A673 (cell line): ENCODE results near the gene ARHGEF4. TPM values are rescaled to one million over a fixed set of nuclear protein-coding genes. Genes with fewer than 3 reads are reported as not detected.

ENCODE experiments used
- BruUV-seq: library from RNA; stranded (reverse); fragments of 400-500 nt; replicated peaks from 2 replicates; lab custom pipeline; 2021; lab: Mats Ljungman, UMichigan
- CTCF ChIA-PET: fragments of 300-600 bp; sonication (Branson Sonifier 250); formaldehyde crosslinking; loops from one replicate; lab custom pipeline; 2022; ENCODE audit warnings: antibody characterized with exemption; lab: Charles Lee
- POLR2A ChIA-PET: fragments of 300-600 bp; sonication (Branson Sonifier 250); formaldehyde crosslinking; loops from one replicate; lab custom pipeline; 2022; ENCODE audit warnings: antibody characterized with exemption; ENCODE audit not compliant: low non-redundant PET; lab: Charles Lee
- DNase-seq: peaks from one replicate; pipeline ENCODE4 v3.0.0-alpha.2; 2015; ENCODE audit warnings: low spot score
- H3K27ac ChIP-seq: fragments of 200-600 bp; sonication (generic); 2 replicates; pipeline ENCODE4 v1.5.1; 2016; ENCODE audit warnings: mixed run types, low read depth, mild to moderate bottlenecking, mixed read lengths, antibody characterized with exemption, low read length; ENCODE audit not compliant: poor library complexity, severe bottlenecking
- H3K27me3 ChIP-seq: fragments of 200-600 bp; sonication (generic); replicated peaks from 2 replicates; pipeline ENCODE4 v1.6.1; 2017; ENCODE audit warnings: mixed run types, low read depth, mild to moderate bottlenecking, mixed read lengths, antibody characterized with exemption, low read length; ENCODE audit not compliant: insufficient read depth, poor library complexity
- H3K36me3 ChIP-seq: fragments of 200-600 bp; sonication (generic); 2 replicates; pipeline ENCODE4 v1.6.1; 2016; ENCODE audit warnings: mixed run types, mild to moderate bottlenecking, mixed read lengths, antibody characterized with exemption, low read length; ENCODE audit not compliant: insufficient read depth, poor library complexity, severe bottlenecking
- H3K4me1 ChIP-seq: fragments of 200-600 bp; sonication (generic); 2 replicates; pipeline ENCODE4 v1.6.1; 2017; ENCODE audit warnings: mixed run types, mild to moderate bottlenecking, mixed read lengths, antibody characterized with exemption, low read length; ENCODE audit not compliant: insufficient read depth, poor library complexity, severe bottlenecking
- H3K4me3 ChIP-seq: fragments of 200-600 bp; sonication (generic); 2 replicates; pipeline ENCODE4 v1.5.1; 2016; ENCODE audit warnings: low read depth, mixed run types, mild to moderate bottlenecking, mixed read lengths, low read length; ENCODE audit not compliant: poor library complexity, severe bottlenecking
- H3K9me3 ChIP-seq: fragments of 200-600 bp; sonication (generic); 2 replicates; pipeline ENCODE4 v1.6.1; 2016; ENCODE audit warnings: mixed run types, low read depth, mild to moderate bottlenecking, mixed read lengths, antibody characterized with exemption, low read length; ENCODE audit not compliant: poor library complexity, severe bottlenecking
- EZH2 ChIP-seq: fragments of 200-600 bp; sonication (generic); IDR thresholded peaks from 2 replicates; pipeline ENCODE4 v1.6.1; 2017; ENCODE audit warnings: borderline replicate concordance, low read depth, mild to moderate bottlenecking, mixed read lengths, antibody characterized with exemption, low read length; ENCODE audit not compliant: poor library complexity, severe bottlenecking
- intact Hi-C: fragments of 100-400 bp; cut with micrococcal nuclease; formaldehyde crosslinking; loops from one replicate; pipeline ENCODE4 v1.10.0; 2022; ENCODE audit not compliant: unreplicated experiment
- total RNA-seq: library from RNA; stranded (reverse); gene quantifications from 2 replicates; pipeline ENCODE4 v1.2.3, GENCODE V29; 2021
- TF ChIP-seq, protein P1 (sequence below): fragments of 300-800, 200-600 bp; sonication (generic); conservative IDR thresholded peaks from 2 replicates; pipeline ENCODE4 v1.5.1; 2017; ENCODE audit warnings: low read depth, mild to moderate bottlenecking, antibody characterized with exemption, low read length, moderate library complexity, mixed read lengths

Gene ARHGEF4
- total RNA-seq, 1 experiment from 2014 or later: 2.1 TPM

GRCh38 chr2:130829015-130829414 lies 7.7 kb upstream of the ARHGEF4 start:
- POLR2A ChIA-PET: no interaction called here
- no peak for DNase-seq
- Histone ChIP-seq H3K4me3 (no peak overlapping the region), H3K4me1 (no peaks in the 10 kb centered on the region), H3K36me3 (no peaks in the 10 kb centered on the region), H3K27me3 (no peaks in the 10 kb centered on the region), H3K27ac (no peak overlapping the region), H3K9me3 (no peaks in the 10 kb centered on the region)
- intact Hi-C loops: no loop called here
- CTCF ChIA-PET: no interaction called here
- TF ChIP-seq, protein P1, sequence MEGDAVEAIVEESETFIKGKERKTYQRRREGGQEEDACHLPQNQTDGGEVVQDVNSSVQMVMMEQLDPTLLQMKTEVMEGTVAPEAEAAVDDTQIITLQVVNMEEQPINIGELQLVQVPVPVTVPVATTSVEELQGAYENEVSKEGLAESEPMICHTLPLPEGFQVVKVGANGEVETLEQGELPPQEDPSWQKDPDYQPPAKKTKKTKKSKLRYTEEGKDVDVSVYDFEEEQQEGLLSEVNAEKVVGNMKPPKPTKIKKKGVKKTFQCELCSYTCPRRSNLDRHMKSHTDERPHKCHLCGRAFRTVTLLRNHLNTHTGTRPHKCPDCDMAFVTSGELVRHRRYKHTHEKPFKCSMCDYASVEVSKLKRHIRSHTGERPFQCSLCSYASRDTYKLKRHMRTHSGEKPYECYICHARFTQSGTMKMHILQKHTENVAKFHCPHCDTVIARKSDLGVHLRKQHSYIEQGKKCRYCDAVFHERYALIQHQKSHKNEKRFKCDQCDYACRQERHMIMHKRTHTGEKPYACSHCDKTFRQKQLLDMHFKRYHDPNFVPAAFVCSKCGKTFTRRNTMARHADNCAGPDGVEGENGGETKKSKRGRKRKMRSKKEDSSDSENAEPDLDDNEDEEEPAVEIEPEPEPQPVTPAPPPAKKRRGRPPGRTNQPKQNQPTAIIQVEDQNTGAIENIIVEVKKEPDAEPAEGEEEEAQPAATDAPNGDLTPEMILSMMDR: no peak
- no peak for TF ChIP-seq EZH2
- BruUV-seq: no TSS peak

GRCh38 chr2:130830538-130830937 lies 6.2 kb upstream of the ARHGEF4 start:
- no peaks in the 10 kb centered on the region for H3K27me3 ChIP-seq
- no peaks in the 10 kb centered on the region for H3K4me1 ChIP-seq
- CTCF ChIA-PET: interaction anchor here (0.5 kb wide), 1 partner anchor 103 kb away, joined by 6 read pairs; no protein-coding TSS in a partner anchor
- no TSS peak for BruUV-seq
- intact Hi-C loops: no loop called here
- no peak overlapping the region for H3K27ac ChIP-seq
- no peaks in the 10 kb centered on the region for H3K36me3 ChIP-seq
- no peaks in the 10 kb centered on the region for H3K9me3 ChIP-seq
- POLR2A ChIA-PET: no interaction called here
- H3K4me3 ChIP-seq: no peak overlapping the region
- no peak for TF ChIP-seq EZH2
- TF ChIP-seq, protein P1: no peak
- DNase-seq: no peak

GRCh38 chr2:130831356-130831755 lies 5.4 kb upstream of the ARHGEF4 start:
- intact Hi-C loops: no loop called here
- no peak for DNase-seq
- Histone ChIP-seq H3K9me3 (no peaks in the 10 kb centered on the region), H3K27ac (no peak overlapping the region), H3K27me3 (peaks cover 5% of the 10 kb centered on the region), H3K4me1 (no peaks in the 10 kb centered on the region), H3K4me3 (no peak overlapping the region), H3K36me3 (no peaks in the 10 kb centered on the region)
- POLR2A ChIA-PET: no interaction called here
- TF ChIP-seq, protein P1: no peak
- TF ChIP-seq EZH2: no peak
- no TSS peak for BruUV-seq
- CTCF ChIA-PET: no interaction called here
